Cardiac muscle cell (in vitro differentiated cells and primary cell): Measurements from ENCODE around the gene MIB2. TPM values are rescaled to one million over a fixed set of nuclear protein-coding genes. Genes with fewer than 3 reads are reported as not detected.

Source experiments
- DNase-seq, 2 donors: peaks; one replicate each; pipeline versions ENCODE4 v3.0.0 to v3.0.0-alpha.2; 2010 to 2017; ENCODE audit warnings: low read depth in 1 of 2, low spot score in 1 of 2
- H3K27ac ChIP-seq: fragments of 200-600 bp; sonication (generic); 2 replicates; pipeline ENCODE4 v1.5.1; 2016
- H3K27me3 ChIP-seq: fragments of 200-600 bp; sonication (generic); 2 replicates; pipeline ENCODE4 v1.6.0; 2016; ENCODE audit warnings: control low read depth
- H3K36me3 ChIP-seq: fragments of 200-600 bp; sonication (generic); 2 replicates; pipeline ENCODE4 v1.5.1; 2016; ENCODE audit warnings: control low read depth
- H3K4me1 ChIP-seq: fragments of 200-600 bp; sonication (generic); 2 replicates; pipeline ENCODE4 v1.8.1; 2017; ENCODE audit warnings: low read depth, mild to moderate bottlenecking, mixed run types
- H3K4me3 ChIP-seq: fragments of 200-600 bp; sonication (generic); 2 replicates; pipeline ENCODE4 v1.5.1; 2016; ENCODE audit warnings: mild to moderate bottlenecking
- H3K9me3 ChIP-seq: fragments of 200-600 bp; sonication (generic); 2 replicates; pipeline ENCODE4 v1.5.1; 2017; ENCODE audit warnings: low read depth, mild to moderate bottlenecking, control low read depth
- polyA plus RNA-seq: library from polyadenylated mRNA; unstranded; fragments of >200 nt; fragmentation: Nextera tagmentation; extraction: Ambion mirVana; gene quantifications from 2 replicates; pipeline ENCODE4 v1.2.1, GENCODE V29; 2016
- total RNA-seq: library from RNA; depleted of rRNA; stranded (reverse); fragments of >200 nt; gene quantifications from 2 replicates; pipeline ENCODE4 v1.2.3, GENCODE V29; 2016
- TF ChIP-seq, protein P1 (sequence below): IDR thresholded peaks from 2 replicates; pipeline ENCODE4 v1.5.1; 2012; ENCODE audit warnings: low read depth, mild to moderate bottlenecking, low read length

Gene MIB2
- total and polyA plus RNA-seq, 2 experiments from 2014 or later = 168 to 248 TPM

DNA sequence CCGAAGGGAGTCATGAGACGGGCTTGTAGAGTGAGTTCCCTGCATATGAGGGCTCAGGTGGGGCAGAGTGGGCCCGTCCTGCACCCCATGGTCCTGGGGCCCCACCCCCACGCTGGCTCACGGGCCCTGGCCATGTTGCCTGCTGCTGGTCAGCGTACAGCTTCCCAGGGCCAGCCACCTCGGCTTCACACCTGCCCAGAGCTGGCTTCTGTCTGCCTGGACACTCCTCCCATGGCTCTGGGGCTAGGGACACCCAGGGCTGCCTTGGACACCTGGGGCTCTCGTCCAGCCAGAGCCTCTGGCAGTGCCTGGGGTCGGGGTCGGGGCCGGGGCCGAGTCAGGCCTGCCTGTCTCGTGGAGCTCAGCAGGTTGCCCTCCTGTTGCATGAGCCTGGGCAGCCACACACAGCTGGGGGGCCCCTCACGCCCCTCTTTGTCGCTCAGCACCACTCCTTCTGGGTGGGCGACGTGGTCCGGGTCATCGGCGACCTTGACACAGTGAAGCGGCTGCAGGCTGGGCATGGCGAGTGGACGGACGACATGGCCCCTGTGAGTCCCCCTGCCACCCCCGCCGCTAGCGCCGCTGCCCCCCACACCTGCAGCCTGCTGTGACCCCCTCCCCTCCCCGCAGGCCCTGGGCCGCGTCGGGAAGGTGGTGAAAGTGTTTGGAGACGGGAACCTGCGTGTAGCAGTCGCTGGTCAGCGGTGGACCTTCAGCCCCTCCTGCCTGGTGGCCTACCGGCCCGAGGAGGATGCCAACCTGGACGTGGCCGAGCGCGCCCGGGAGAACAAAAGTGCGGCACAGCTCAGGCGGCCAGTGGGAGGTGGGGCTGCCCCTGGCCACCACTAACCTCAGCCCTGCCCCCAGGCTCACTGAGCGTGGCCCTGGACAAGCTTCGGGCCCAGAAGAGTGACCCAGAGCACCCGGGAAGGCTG lies 11.2 kb downstream of the MIB2 start:
- H3K27ac ChIP-seq = no peak overlapping the region
- no peaks in the 10 kb centered on the region for H3K9me3 ChIP-seq
- H3K27me3 ChIP-seq = peaks cover 27% of the 10 kb centered on the region
- peaks cover 8% of the 10 kb centered on the region for H3K36me3 ChIP-seq
- H3K4me1 ChIP-seq = peaks cover 15% of the 10 kb centered on the region
- no peak for DNase-seq
- H3K4me3 ChIP-seq = no peak overlapping the region
- TF ChIP-seq, protein P1, sequence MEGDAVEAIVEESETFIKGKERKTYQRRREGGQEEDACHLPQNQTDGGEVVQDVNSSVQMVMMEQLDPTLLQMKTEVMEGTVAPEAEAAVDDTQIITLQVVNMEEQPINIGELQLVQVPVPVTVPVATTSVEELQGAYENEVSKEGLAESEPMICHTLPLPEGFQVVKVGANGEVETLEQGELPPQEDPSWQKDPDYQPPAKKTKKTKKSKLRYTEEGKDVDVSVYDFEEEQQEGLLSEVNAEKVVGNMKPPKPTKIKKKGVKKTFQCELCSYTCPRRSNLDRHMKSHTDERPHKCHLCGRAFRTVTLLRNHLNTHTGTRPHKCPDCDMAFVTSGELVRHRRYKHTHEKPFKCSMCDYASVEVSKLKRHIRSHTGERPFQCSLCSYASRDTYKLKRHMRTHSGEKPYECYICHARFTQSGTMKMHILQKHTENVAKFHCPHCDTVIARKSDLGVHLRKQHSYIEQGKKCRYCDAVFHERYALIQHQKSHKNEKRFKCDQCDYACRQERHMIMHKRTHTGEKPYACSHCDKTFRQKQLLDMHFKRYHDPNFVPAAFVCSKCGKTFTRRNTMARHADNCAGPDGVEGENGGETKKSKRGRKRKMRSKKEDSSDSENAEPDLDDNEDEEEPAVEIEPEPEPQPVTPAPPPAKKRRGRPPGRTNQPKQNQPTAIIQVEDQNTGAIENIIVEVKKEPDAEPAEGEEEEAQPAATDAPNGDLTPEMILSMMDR = no peak

DNA sequence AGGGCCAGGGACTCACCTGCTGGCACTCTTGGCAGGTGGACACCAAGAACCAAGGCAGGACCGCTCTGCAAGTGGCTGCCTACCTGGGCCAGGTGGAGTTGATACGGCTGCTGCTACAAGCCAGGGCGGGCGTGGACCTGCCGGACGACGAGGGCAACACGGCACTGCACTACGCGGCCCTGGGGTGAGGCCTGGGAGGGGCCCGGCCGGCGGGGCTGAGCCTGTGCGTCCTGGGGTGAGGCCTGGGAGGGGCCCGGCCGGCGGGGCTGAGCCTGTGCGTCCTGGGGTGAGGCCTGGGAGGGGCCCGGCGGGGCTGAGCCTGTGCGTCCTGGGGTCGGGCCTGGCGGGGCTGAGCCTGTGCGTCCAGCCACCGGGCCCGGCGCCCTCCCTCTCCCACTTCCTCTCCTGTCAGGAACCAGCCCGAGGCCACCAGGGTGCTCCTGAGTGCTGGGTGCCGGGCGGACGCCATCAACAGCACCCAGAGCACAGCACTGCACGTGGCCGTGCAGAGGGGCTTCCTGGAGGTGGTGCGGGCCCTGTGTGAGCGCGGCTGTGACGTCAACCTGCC lies 12.0 kb downstream of the MIB2 start:
- TF ChIP-seq, protein P1 = no peak
- H3K9me3 ChIP-seq = no peaks in the 10 kb centered on the region
- DNase-seq = no peak
- peaks cover 8% of the 10 kb centered on the region for H3K36me3 ChIP-seq
- no peak overlapping the region for H3K4me3 ChIP-seq
- H3K27me3 ChIP-seq = peaks cover 35% of the 10 kb centered on the region
- no peak overlapping the region for H3K27ac ChIP-seq
- H3K4me1 ChIP-seq = peaks cover 20% of the 10 kb centered on the region

DNA sequence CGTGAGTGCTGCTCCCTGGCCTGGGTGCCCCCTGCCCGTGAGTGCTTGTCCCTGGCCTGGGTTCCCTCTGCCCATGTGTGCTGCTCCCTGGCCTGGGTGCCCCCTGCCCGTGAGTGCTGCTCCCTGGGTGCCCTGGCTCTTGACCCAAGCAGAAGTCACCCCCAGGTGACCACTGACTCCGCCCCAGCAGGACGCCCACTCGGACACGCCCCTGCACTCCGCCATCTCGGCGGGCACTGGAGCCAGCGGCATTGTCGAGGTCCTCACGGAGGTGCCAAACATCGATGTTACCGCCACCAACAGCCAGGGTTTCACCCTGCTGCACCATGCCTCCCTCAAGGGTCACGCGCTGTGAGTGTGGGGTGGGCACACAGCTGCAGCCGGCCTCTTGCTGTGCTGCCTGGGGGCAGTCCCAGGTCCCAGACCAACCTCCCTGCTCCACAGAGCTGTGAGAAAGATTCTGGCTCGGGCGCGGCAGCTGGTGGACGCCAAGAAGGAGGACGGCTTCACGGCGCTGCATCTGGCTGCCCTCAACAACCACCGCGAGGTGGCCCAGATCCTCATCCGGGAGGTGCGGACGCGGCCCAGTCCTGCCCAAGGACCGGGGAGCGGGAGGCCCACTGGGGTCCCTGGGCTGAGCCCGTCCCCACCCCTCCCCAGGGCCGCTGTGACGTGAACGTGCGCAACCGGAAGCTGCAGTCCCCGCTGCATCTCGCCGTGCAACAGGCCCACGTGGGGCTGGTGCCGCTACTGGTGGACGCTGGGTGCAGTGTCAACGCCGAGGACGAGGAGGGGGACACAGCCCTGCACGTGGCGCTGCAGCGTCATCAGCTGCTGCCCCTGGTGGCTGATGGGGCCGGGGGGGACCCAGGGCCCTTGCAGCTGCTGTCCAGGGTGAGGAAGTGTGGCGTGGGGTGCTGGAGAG lies 12.8 kb downstream of the MIB2 start:
- TF ChIP-seq, protein P1 = no peak
- Histone ChIP-seq H3K27me3 (peaks cover 35% of the 10 kb centered on the region), H3K4me1 (peaks cover 20% of the 10 kb centered on the region), H3K9me3 (no peaks in the 10 kb centered on the region), H3K27ac (no peak overlapping the region), H3K4me3 (no peak overlapping the region), H3K36me3 (peaks cover 8% of the 10 kb centered on the region)
- DNase-seq = no peak

DNA sequence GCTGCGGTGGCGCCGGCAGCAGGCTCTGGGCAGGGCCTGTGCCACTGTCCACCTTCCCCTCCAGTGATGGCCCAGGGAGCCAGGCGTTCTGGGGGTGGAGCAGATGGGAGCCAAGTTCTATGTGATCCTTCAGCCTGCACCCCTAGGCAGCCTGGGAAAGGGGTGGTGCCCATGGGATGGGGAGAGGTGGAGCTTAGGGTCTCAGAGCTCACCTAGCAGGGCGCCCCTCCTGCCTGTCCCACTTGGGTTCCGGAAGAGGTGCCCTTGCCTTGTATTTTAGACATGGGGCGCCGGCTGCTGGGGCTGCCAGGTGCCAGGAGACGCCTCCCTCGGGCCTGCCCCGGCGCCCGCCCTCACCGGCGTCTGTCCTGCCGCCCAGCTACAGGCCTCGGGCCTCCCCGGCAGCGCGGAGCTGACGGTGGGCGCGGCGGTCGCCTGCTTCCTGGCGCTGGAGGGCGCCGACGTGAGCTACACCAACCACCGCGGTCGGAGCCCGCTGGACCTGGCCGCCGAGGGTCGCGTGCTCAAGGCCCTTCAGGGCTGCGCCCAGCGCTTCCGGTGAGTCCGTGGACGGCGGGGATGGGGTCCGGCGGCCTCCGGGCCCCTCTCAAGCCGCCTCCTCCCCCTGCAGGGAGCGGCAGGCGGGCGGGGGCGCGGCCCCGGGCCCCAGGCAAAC lies 13.6 kb downstream of the MIB2 start:
- Histone ChIP-seq H3K27me3 (peaks cover 35% of the 10 kb centered on the region), H3K36me3 (peaks cover 8% of the 10 kb centered on the region), H3K4me3 (no peak overlapping the region), H3K4me1 (peaks cover 20% of the 10 kb centered on the region), H3K9me3 (no peaks in the 10 kb centered on the region), H3K27ac (no peak overlapping the region)
- DNase-seq = no peak
- TF ChIP-seq, protein P1 = no peak
